Upper lobe of left lung (tissue), 4 donors: Measurements from ENCODE around the gene UQCC2.

ENCODE experiments used
- EP300 ChIP-seq, 4 donors: sonication (generic); formaldehyde crosslinking; IDR thresholded peaks; one replicate each; pipeline ENCODE4 v1.5.1; 2017; ENCODE audit warnings: antibody characterized with exemption in 4 of 4, control low read depth in 2 of 4
- TF ChIP-seq, protein P1 (sequence below), 6 experiments: fragments of 450-650 bp in 4 of 6; fragments of 200-600 bp in 2 of 6; sonication (generic) in 2 of 6; IDR thresholded peaks; one replicate each; pipeline ENCODE4 v1.5.1; 2016 to 2019; ENCODE audit warnings: antibody characterized with exemption in 6 of 6

DNA sequence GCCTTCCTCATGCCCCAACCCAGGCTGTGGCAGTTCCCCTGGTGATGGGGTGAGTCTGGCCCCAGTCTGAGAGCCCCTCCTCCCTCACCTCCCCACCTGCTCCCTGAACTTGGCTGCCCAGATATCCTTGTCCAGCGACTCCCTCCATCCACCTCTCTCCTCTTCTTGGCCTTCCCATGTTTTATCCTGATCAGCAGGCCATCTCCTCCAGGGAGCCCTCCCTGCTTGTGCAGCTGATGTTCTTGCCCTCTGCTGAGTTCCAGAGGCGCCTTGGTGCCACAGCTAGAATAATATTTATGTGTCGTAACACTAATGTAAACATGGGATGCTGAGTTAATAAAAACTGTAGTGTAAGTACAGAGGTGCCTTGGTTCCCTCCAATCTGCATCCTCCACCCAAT lies 45.6 kb upstream of the UQCC2 start:
- TF ChIP-seq, protein P1, sequence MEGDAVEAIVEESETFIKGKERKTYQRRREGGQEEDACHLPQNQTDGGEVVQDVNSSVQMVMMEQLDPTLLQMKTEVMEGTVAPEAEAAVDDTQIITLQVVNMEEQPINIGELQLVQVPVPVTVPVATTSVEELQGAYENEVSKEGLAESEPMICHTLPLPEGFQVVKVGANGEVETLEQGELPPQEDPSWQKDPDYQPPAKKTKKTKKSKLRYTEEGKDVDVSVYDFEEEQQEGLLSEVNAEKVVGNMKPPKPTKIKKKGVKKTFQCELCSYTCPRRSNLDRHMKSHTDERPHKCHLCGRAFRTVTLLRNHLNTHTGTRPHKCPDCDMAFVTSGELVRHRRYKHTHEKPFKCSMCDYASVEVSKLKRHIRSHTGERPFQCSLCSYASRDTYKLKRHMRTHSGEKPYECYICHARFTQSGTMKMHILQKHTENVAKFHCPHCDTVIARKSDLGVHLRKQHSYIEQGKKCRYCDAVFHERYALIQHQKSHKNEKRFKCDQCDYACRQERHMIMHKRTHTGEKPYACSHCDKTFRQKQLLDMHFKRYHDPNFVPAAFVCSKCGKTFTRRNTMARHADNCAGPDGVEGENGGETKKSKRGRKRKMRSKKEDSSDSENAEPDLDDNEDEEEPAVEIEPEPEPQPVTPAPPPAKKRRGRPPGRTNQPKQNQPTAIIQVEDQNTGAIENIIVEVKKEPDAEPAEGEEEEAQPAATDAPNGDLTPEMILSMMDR (IDR thresholded peaks at IDR 0.05), result no peak
- no peak for TF ChIP-seq EP300 (IDR thresholded peaks at IDR 0.05)
